H1 (cell line): ENCODE data around the gene PRXL2A. TPM values are rescaled to one million over a fixed set of nuclear protein-coding genes. Genes with fewer than 3 reads are reported as not detected.

Source experiments
- CHD7 ChIP-seq: fragments of 300-600 bp; sonication (generic); IDR thresholded peaks from 2 replicates; pipeline ENCODE4 v1.7.1; 2012; ENCODE audit warnings: low read length, moderate library complexity, mild to moderate bottlenecking, inconsistent platforms; ENCODE audit not compliant: insufficient replicate concordance
- SAP30 ChIP-seq: fragments of 300-600 bp; sonication (generic); IDR thresholded peaks from 2 replicates; pipeline ENCODE4 v1.7.1; 2012; ENCODE audit warnings: low read length, moderate library complexity, mild to moderate bottlenecking, inconsistent platforms; ENCODE audit not compliant: insufficient read depth, insufficient replicate concordance
- SP2 ChIP-seq: IDR thresholded peaks from 2 replicates; pipeline ENCODE4 v1.6.1; 2012; ENCODE audit warnings: mild to moderate bottlenecking, low read length, inconsistent platforms
- polyA plus RNA-seq, 7 experiments: library from polyadenylated mRNA; depleted of rRNA in 3 of 7; stranded (reverse) in 5 of 7; unstranded in 2 of 7; fragments of >200 nt in 5 of 7; fragments of 200-250 nt in 2 of 7; gene quantifications; 1 replicate in 5 of 7; 2 replicates in 1 of 7; 4 replicates in 1 of 7; pipeline versions ENCODE4 v1.2.1 to v1.2.3, GENCODE V29; 2011 to 2013; ENCODE audit warnings: missing spikeins in 2 of 7, mixed read lengths in 2 of 7
- total RNA-seq: library from RNA; stranded (reverse); fragmentation: NEBNext Ultra II Directional; extraction: Animal tissue kit (Norgen Biotek cat#: 25700); gene quantifications from 2 replicates; pipeline ENCODE4 v1.2.1, GENCODE V29; 2021

The PRXL2A gene
- total and polyA plus RNA-seq, 2 of the 8 experiments (the other 6 are each of a cell fraction or from before 2014, with no cell fraction given): 13.4 to 58.3 TPM

GRCh38 chr10:80463868-80464267 is 55.5 kb downstream of the PRXL2A start (continued):
- no peak for TF ChIP-seq CHD7
- TF ChIP-seq SP2: no peak
- TF ChIP-seq SAP30: no peak
